ENCODE measurements around the gene MRGPRE.

MRGPRE gene

DNA sequence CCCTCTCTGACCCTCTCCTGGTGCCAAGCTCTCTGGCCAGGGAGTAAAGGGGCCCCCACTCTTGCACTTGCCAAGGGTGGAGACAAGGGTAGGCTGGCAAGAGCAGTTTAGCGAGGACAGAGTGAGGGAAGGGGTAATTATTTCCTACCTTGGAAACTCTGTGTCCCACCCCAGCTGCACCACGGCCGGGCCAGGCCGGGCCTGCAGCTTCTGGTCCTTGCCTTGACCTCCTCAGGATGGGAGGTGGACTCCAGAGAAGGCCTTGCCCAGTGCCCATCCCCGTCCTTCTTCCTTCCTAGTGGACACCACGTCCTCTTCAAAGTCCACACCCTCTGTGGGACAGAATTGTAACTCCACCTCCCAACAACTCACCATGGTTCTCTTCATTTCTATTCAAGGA, 48.7 kb downstream of the MRGPRE start:
- DNase-seq (ENCODE audit: extremely low spot score) = no peak
- ChIA-PET CTCF (no interaction called here), POLR2A (no interaction called here)
- TF ChIP-seq, protein P1, sequence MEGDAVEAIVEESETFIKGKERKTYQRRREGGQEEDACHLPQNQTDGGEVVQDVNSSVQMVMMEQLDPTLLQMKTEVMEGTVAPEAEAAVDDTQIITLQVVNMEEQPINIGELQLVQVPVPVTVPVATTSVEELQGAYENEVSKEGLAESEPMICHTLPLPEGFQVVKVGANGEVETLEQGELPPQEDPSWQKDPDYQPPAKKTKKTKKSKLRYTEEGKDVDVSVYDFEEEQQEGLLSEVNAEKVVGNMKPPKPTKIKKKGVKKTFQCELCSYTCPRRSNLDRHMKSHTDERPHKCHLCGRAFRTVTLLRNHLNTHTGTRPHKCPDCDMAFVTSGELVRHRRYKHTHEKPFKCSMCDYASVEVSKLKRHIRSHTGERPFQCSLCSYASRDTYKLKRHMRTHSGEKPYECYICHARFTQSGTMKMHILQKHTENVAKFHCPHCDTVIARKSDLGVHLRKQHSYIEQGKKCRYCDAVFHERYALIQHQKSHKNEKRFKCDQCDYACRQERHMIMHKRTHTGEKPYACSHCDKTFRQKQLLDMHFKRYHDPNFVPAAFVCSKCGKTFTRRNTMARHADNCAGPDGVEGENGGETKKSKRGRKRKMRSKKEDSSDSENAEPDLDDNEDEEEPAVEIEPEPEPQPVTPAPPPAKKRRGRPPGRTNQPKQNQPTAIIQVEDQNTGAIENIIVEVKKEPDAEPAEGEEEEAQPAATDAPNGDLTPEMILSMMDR (IDR thresholded peaks at IDR 0.05; ENCODE audit: control extremely low read depth, extremely low read depth, low read depth, missing control alignments) = no peak

DNA sequence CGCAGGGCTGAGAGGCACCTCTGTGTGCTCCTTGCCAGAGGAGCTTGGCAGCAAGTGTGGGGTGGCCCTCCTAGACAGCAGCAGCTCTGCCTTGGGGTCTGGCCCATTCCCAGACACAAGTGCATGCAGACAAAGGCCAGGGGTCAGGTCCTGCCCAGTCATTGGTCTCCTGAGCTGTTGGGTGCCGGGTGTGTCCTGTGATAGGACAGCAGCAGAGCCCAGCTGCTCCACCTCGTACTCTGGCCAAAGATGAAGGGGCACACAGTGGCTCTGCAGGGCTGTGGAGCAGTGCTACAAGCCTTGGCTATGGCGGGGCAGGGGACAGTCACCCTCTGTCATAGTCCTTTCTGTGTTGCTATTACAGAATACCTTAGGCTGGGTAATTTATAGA, 49.8 kb downstream of the MRGPRE start:
- TF ChIP-seq, protein P1 (IDR thresholded peaks at IDR 0.05; ENCODE audit: control extremely low read depth, extremely low read depth, low read depth, missing control alignments) = no peak
- no peak for DNase-seq (ENCODE audit: extremely low spot score)
- ChIA-PET POLR2A (no interaction called here), CTCF (no interaction called here)

DNA sequence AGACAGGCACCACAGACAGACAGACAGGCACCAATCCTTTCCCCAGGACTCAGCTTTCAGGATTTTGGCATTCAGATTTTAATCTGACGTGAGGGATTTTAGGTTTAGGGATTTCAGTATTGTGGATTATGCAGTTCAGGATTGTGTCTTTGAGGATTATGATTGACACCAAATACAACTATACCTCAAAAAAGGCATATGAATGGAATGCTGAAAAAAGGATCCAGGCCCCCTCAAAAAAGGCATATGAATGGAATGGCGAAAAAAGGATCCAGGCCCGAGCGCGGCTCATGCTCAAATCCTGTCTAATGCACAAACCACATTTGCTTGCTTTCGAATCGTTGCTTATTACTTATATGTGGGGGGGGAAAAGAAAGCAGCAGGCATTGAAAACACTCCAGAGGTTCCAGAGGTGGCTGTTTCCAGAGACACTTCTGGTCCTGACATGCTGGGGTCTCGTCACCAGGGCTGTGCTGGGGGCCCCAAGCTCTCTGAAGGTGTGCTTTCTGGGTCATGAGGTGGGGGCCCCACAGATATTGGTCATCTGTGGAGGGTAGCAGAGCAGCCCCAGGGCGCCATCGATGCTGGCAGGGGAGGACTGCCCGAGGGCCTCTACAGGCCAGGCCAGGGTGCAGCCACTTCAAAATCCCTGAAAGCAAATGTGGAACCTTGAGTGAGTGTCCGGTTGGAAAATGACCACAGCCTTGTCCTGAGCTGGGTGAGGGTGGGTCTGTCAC, 50.3 kb downstream of the MRGPRE start:
- DNase-seq (ENCODE audit: extremely low spot score) = no peak
- ChIA-PET CTCF (no interaction called here), POLR2A (no interaction called here)
- TF ChIP-seq, protein P1 (IDR thresholded peaks at IDR 0.05; ENCODE audit: control extremely low read depth, extremely low read depth, low read depth, missing control alignments) = no peak

DNA sequence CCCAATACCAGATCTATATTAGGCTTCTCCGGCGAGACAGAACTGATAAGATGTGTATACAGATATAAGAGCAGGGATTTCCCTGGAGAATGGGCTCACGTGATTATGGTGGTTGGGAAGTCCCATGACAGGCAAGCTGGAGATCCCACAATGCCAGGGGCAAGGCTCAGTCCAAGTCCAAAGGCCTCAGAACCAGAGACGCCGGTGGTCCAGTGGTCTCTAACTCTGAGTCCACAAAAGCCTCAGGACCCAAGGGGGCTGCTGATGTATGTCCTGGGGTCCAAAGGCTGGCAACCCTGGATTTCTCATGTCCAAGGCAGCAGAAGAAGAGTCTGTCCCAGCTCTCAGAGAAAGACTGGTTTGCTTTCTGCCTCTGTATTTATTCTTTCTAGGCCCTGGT, 51.3 kb downstream of the MRGPRE start:
- CTCF ChIA-PET = no interaction called here
- POLR2A ChIA-PET = no interaction called here
- DNase-seq (ENCODE audit: extremely low spot score) = no peak
- TF ChIP-seq, protein P1 (IDR thresholded peaks at IDR 0.05; ENCODE audit: control extremely low read depth, extremely low read depth, low read depth, missing control alignments) = no peak

DNA sequence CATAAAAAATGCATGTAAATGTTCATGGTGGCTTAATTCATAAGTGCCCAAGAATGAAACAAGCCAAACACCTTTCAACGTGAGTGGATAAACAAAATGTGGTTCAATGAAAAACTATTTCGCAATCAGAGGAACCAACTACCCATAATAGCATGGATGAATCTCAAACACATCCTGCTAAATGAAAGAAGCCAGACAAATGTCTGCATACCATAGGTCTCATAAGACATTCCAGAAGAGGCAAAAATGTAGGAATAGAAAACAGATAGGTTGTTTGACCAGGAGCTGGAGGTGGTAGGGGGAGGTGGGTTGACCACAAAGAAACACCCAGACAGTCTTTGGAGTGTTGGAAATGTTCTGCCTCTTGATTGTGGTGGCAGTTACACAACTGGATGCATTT, 53.9 kb downstream of the MRGPRE start:
- TF ChIP-seq, protein P1 (IDR thresholded peaks at IDR 0.05; ENCODE audit: control extremely low read depth, extremely low read depth, low read depth, missing control alignments) = no peak
- DNase-seq (ENCODE audit: extremely low spot score) = no peak
- ChIA-PET POLR2A (no interaction called here), CTCF (no interaction called here)

DNA sequence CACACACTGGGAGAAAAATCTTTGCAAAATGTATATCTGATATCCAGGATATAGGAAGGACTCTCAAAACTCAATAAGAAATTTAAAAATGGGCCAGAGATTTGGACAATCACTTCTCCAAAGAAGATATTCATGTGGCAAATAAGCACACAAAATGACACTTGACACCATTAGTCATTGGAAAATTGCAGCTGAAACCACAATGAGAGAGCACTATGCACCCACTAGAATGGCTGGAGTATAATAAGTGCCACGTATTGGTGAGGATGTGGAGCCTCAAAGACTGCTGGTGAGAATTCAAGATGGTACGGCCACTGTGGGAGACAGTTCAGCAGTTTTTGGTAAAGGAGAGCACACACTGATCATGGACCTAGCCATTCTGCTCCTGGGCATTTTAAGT, 54.3 kb downstream of the MRGPRE start:
- TF ChIP-seq, protein P1 (IDR thresholded peaks at IDR 0.05; ENCODE audit: control extremely low read depth, extremely low read depth, low read depth, missing control alignments) = no peak
- POLR2A ChIA-PET = no interaction called here

More for the DNA sequence above, 54.3 kb downstream of the MRGPRE start:
- CTCF ChIA-PET = no interaction called here
- DNase-seq (ENCODE audit: extremely low spot score) = no peak

Measured in GM10248 (cell line).